HG02759 (cell line): ENCODE data around the gene IFNA1.
"Not testable (repeated sequence)": the region's sequence is repeated elsewhere in the genome, so short reads cannot be mapped to it uniquely, and the experiment has no call there.

Source experiments
- ATAC-seq: cut with Tn5 transposase; IDR thresholded peaks from one replicate; pipeline ENCODE4 v1.9.1; 2021; ENCODE audit warnings: mild to moderate bottlenecking, moderate library complexity; ENCODE audit not compliant: unreplicated experiment

IFNA1 gene

GRCh38 chr9:21443849-21444625 lies 3.8 kb downstream of the IFNA1 start:
- ATAC-seq: peak; percentile 92

GRCh38 chr9:21449312-21449711 lies 9.1 kb downstream of the IFNA1 start:
- not testable (repeated sequence) for ATAC-seq

- ATAC-seq: no peak
Observed at GRCh38 chr9:21450733-21451394, 10.6 kb downstream of the IFNA1 start.

- ATAC-seq: no peak
Observed at GRCh38 chr9:21452681-21453080, 12.4 kb downstream of the IFNA1 start.

- ATAC-seq: no peak
Observed at GRCh38 chr9:21454149-21454548, 13.9 kb downstream of the IFNA1 start.

- peak; percentile 98 for ATAC-seq
Observed at GRCh38 chr9:21455320-21455719, 15.1 kb downstream of the IFNA1 start.

- ATAC-seq: no peak
Observed at GRCh38 chr9:21461377-21461776, 21.1 kb downstream of the IFNA1 start.

- ATAC-seq: no peak
Observed at GRCh38 chr9:21465138-21465537, 24.9 kb downstream of the IFNA1 start.

- ATAC-seq: peak; percentile 70
Observed at GRCh38 chr9:21465859-21466518, 25.8 kb downstream of the IFNA1 start.

GRCh38 chr9:21470126-21470525 lies 29.9 kb downstream of the IFNA1 start:
- ATAC-seq: no peak

GRCh38 chr9:21473236-21473635 lies 33.0 kb downstream of the IFNA1 start:
- ATAC-seq: no peak

- ATAC-seq: no peak
Observed at GRCh38 chr9:21477466-21477865, 37.2 kb downstream of the IFNA1 start.

GRCh38 chr9:21479152-21479702 lies 39.0 kb downstream of the IFNA1 start:
- ATAC-seq: no peak

- ATAC-seq: peak; percentile 43
Observed at GRCh38 chr9:21481470-21482056, 41.3 kb downstream of the IFNA1 start.

GRCh38 chr9:21482213-21482612 lies 42.0 kb downstream of the IFNA1 start, which contains the start of gene IFNE:
Gene IFNE (minus strand): TSS chr9:21482313. CDS start chr9:21481694, 619 bp downstream.
- ATAC-seq: no peak
